ENCODE data around the gene CFAP100. TPM values are rescaled to one million over a fixed set of nuclear protein-coding genes. Genes with fewer than 3 reads are reported as not detected.

CFAP100 gene
- total RNA-seq, 1 experiment from 2014 or later = not detected

GRCh38 chr3:126361211-126361610, 33.5 kb upstream of the CFAP100 start:
- no TSS peak for BruUV-seq (replicated peaks)
- intact Hi-C loops (cut with micrococcal nuclease; ENCODE audit: unreplicated experiment) = no loop called here
- H3K27me3 Mint-ChIP-seq (ENCODE audit: unreplicated experiment) = peaks cover 88% of the 10 kb centered on the region
- TF ChIP-seq, protein P1, sequence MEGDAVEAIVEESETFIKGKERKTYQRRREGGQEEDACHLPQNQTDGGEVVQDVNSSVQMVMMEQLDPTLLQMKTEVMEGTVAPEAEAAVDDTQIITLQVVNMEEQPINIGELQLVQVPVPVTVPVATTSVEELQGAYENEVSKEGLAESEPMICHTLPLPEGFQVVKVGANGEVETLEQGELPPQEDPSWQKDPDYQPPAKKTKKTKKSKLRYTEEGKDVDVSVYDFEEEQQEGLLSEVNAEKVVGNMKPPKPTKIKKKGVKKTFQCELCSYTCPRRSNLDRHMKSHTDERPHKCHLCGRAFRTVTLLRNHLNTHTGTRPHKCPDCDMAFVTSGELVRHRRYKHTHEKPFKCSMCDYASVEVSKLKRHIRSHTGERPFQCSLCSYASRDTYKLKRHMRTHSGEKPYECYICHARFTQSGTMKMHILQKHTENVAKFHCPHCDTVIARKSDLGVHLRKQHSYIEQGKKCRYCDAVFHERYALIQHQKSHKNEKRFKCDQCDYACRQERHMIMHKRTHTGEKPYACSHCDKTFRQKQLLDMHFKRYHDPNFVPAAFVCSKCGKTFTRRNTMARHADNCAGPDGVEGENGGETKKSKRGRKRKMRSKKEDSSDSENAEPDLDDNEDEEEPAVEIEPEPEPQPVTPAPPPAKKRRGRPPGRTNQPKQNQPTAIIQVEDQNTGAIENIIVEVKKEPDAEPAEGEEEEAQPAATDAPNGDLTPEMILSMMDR (IDR thresholded peaks at IDR 0.05; ENCODE audit: unreplicated experiment) = no peak
- no peak for DNase-seq
- H3K27ac Mint-ChIP-seq (ENCODE audit: unreplicated experiment) = no peak overlapping the region
- H3K4me1 Mint-ChIP-seq (ENCODE audit: low read depth, unreplicated experiment) = peaks cover 12% of the 10 kb centered on the region
- peaks cover 18% of the 10 kb centered on the region for H3K36me3 Mint-ChIP-seq (ENCODE audit: insufficient read depth, unreplicated experiment)
- H3K9me3 Mint-ChIP-seq (ENCODE audit: low read depth, unreplicated experiment) = no peaks in the 10 kb centered on the region
- CTCF ChIA-PET = no interaction called here
- no peak overlapping the region for H3K4me3 Mint-ChIP-seq (ENCODE audit: low read depth, unreplicated experiment)

DNA sequence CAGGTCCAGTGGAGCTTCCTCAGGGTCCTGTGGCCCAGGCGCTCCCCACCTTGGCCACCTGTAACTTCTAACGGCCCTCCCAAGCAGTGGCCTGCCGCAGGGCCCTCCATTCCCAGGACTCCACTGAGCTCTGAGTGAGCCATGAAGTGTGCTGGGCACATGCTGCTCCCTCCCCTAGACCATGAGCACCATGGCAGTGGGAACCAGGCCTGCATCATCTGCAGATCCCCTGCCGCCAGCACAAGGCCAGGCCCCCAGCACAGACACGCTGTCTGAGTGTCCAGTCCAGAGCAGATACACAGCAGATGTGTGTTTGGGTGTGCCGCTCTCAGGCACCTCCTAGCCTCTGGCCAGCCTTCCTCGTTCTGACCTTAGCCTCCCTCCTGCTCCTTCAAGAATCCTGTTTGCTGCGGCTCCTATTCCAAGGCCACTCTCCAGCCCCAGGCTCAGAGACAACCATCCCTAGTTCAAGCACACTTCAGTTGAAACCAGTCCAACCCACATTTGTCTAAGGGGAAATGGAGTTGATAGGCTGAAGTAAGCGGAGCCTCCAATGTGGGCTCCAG, 30.5 kb upstream of the CFAP100 start:
- Mint-ChIP-seq H3K27me3 (ENCODE audit: unreplicated experiment) (peaks cover 72% of the 10 kb centered on the region), H3K36me3 (ENCODE audit: insufficient read depth, unreplicated experiment) (no peaks in the 10 kb centered on the region), H3K4me3 (ENCODE audit: low read depth, unreplicated experiment) (no peak overlapping the region), H3K4me1 (ENCODE audit: low read depth, unreplicated experiment) (no peaks in the 10 kb centered on the region), H3K9me3 (ENCODE audit: low read depth, unreplicated experiment) (no peaks in the 10 kb centered on the region), H3K27ac (ENCODE audit: unreplicated experiment) (no peak overlapping the region)
- DNase-seq = no peak
- intact Hi-C loops (cut with micrococcal nuclease; ENCODE audit: unreplicated experiment) = no loop called here
- CTCF ChIA-PET = interaction anchor here (0.5 kb wide), 1 partner anchor 62 kb away, joined by 3 read pairs; no protein-coding TSS in a partner anchor
- no TSS peak for BruUV-seq (replicated peaks)
- TF ChIP-seq, protein P1 (IDR thresholded peaks at IDR 0.05; ENCODE audit: unreplicated experiment) = no peak

DNA sequence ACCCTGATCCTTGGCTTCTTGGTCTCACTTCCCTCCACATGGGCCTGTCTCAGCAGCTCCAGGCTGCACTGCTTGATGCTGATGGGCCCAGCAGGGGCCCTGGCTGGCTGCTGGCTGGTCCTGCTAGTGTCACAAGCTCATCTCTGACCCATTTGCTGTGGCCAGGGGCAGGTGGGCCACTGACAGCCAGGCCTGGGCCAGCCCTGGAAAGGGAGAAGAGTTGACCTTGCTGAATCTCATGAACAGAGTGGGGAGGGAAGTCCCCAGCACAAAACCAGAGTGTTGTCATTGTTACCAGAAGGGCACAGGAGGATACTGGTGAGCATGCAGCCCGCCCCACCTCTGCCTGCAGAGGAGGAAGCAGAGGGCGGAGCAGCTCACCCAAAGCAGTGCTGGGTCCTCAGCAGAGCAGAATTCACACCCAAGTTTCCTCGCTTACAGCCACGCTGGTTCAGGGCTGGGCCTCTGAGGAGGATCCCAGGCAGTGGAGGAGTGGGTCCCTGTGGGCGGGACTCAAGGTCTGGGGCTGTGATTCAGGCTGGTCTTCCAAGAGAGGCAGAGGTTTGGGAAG, 29.9 kb upstream of the CFAP100 start:
- intact Hi-C loops (cut with micrococcal nuclease; ENCODE audit: unreplicated experiment) = no loop called here
- no peak overlapping the region for H3K27ac Mint-ChIP-seq (ENCODE audit: unreplicated experiment)
- peaks cover 66% of the 10 kb centered on the region for H3K27me3 Mint-ChIP-seq (ENCODE audit: unreplicated experiment)
- TF ChIP-seq, protein P1 (IDR thresholded peaks at IDR 0.05; ENCODE audit: unreplicated experiment) = no peak
- no TSS peak for BruUV-seq (replicated peaks)
- H3K36me3 Mint-ChIP-seq (ENCODE audit: insufficient read depth, unreplicated experiment) = no peaks in the 10 kb centered on the region
- H3K9me3 Mint-ChIP-seq (ENCODE audit: low read depth, unreplicated experiment) = no peaks in the 10 kb centered on the region
- no peak overlapping the region for H3K4me3 Mint-ChIP-seq (ENCODE audit: low read depth, unreplicated experiment)
- H3K4me1 Mint-ChIP-seq (ENCODE audit: low read depth, unreplicated experiment) = no peaks in the 10 kb centered on the region
- no peak for DNase-seq
- CTCF ChIA-PET = no interaction called here

- Mint-ChIP-seq H3K9me3 (ENCODE audit: low read depth, unreplicated experiment) (no peaks in the 10 kb centered on the region), H3K4me3 (ENCODE audit: low read depth, unreplicated experiment) (no peak overlapping the region), H3K36me3 (ENCODE audit: insufficient read depth, unreplicated experiment) (no peaks in the 10 kb centered on the region), H3K27me3 (ENCODE audit: unreplicated experiment) (peaks cover 58% of the 10 kb centered on the region), H3K27ac (ENCODE audit: unreplicated experiment) (no peak overlapping the region), H3K4me1 (ENCODE audit: low read depth, unreplicated experiment) (no peaks in the 10 kb centered on the region)
- BruUV-seq (replicated peaks) = no TSS peak
- no peak for DNase-seq
- intact Hi-C loops (cut with micrococcal nuclease; ENCODE audit: unreplicated experiment) = no loop called here
- TF ChIP-seq, protein P1 (IDR thresholded peaks at IDR 0.05; ENCODE audit: unreplicated experiment) = no peak
- CTCF ChIA-PET = no interaction called here
These were observed 29.1 kb upstream of the CFAP100 start for GRCh38 chr3:126365351-126366277.

All from Calu3 (cell line).